SK-N-SH (cell line): ENCODE measurements around the gene SLC44A2. TPM values are rescaled to one million over a fixed set of nuclear protein-coding genes. Genes with fewer than 3 reads are reported as not detected.

Source experiments
- CTCF ChIA-PET: fragments of 300-600, 350-600 bp; formaldehyde crosslinking; extraction: SDS; loops from one replicate; lab custom pipeline; 2021; lab: Yijun Ruan, JAX
- POLR2A ChIA-PET: fragments of 350-600 bp; sonication (Branson Sonifier 250); formaldehyde crosslinking; extraction: SDS; loops from one replicate; lab custom pipeline; 2020; ENCODE audit warnings: antibody characterized with exemption, inconsistent platforms; lab: Yijun Ruan, JAX
- DNase-seq: peaks from one replicate; pipeline ENCODE4 v3.0.0; 2012
- H2AFZ ChIP-seq: fragments of 200-600 bp; sonication (generic); 2 replicates; pipeline ENCODE4 v1.8.1; 2016; ENCODE audit warnings: antibody characterized with exemption, mild to moderate bottlenecking, low read depth
- H3F3A ChIP-seq: fragments of 200-600 bp; sonication (generic); replicated peaks from 2 replicates; pipeline ENCODE3; 2016; ENCODE audit warnings: antibody characterized with exemption, mild to moderate bottlenecking; ENCODE audit not compliant: insufficient read depth
- H3K27ac ChIP-seq, 2 experiments: fragments of 200-500 bp in 1 of 2; fragments of 200-600 bp in 1 of 2; sonication (Bioruptor generic) in 1 of 2; sonication (generic), shearing (Covaris generic) in 1 of 2; 2 replicates each; pipeline versions ENCODE4 v1.5.1 to v1.6.1; 2014 to 2016; ENCODE audit warnings: low read depth in 2 of 2, inconsistent platforms in 1 of 2, low read length in 1 of 2, mild to moderate bottlenecking in 1 of 2, mixed read lengths in 1 of 2
- H3K27me3 ChIP-seq: fragments of 200-600 bp; sonication (generic), shearing (Covaris generic); 2 replicates; pipeline ENCODE4 v1.6.1; 2016; ENCODE audit warnings: mixed run types; ENCODE audit not compliant: insufficient read depth
- H3K36me3 ChIP-seq, 2 experiments: fragments of 200-500 bp in 1 of 2; fragments of 200-600 bp in 1 of 2; sonication (Bioruptor generic) in 1 of 2; sonication (generic) in 1 of 2; replicated peaks in 1 of 2; 2 replicates each; pipeline versions ENCODE3 to v1.5.1; 2014 to 2016; ENCODE audit warnings: low read length in 1 of 2, mild to moderate bottlenecking in 1 of 2; ENCODE audit not compliant: insufficient read depth in 2 of 2, control insufficient read depth in 1 of 2
- H3K4me1 ChIP-seq, 2 experiments: fragments of 200-500 bp in 1 of 2; fragments of 200-600 bp in 1 of 2; sonication (Bioruptor generic) in 1 of 2; sonication (generic), shearing (Covaris generic) in 1 of 2; 2 replicates each; pipeline versions ENCODE4 v1.5.1 to v1.6.1; 2014 to 2016; ENCODE audit warnings: low read depth in 1 of 2, low read length in 1 of 2, mixed run types in 1 of 2; ENCODE audit not compliant: insufficient read depth in 2 of 2, control insufficient read depth in 1 of 2
- H3K4me2 ChIP-seq: fragments of 200-600 bp; sonication (generic), shearing (Covaris generic); 2 replicates; pipeline ENCODE4 v1.6.1; 2017; ENCODE audit warnings: mixed run types
- H3K4me3 ChIP-seq, 2 experiments: fragments of 200-500 bp in 1 of 2; fragments of 200-600 bp in 1 of 2; sonication (Bioruptor generic) in 1 of 2; sonication (generic), shearing (Covaris generic) in 1 of 2; 2 replicates each; pipeline versions ENCODE4 v1.5.1 to v1.8.1; 2014 to 2016; ENCODE audit warnings: low read depth in 2 of 2, inconsistent platforms in 1 of 2, low read length in 1 of 2, mild to moderate bottlenecking in 1 of 2, mixed read lengths in 1 of 2, moderate library complexity in 1 of 2
- H3K79me2 ChIP-seq: fragments of 200-600 bp; sonication (generic); 2 replicates; pipeline ENCODE4 v1.8.1; 2017; ENCODE audit warnings: mild to moderate bottlenecking; ENCODE audit not compliant: insufficient read depth
- H3K9ac ChIP-seq: fragments of 200-600 bp; sonication (generic); 2 replicates; pipeline ENCODE4 v1.6.1; 2017; ENCODE audit warnings: mixed run types
- H3K9me2 ChIP-seq: fragments of 200-600 bp; sonication (generic); 2 replicates; pipeline ENCODE4 v1.6.1; 2017; ENCODE audit warnings: mixed run types
- H3K9me3 ChIP-seq: fragments of 200-600 bp; sonication (generic); 2 replicates; pipeline ENCODE4 v1.6.1; 2017; ENCODE audit warnings: mixed run types, mild to moderate bottlenecking, moderate library complexity
- H4K20me1 ChIP-seq: fragments of 200-600 bp; sonication (generic); 2 replicates; pipeline ENCODE4 v1.6.1; 2017; ENCODE audit warnings: mild to moderate bottlenecking, mixed run types; ENCODE audit not compliant: insufficient read depth
- ELF1 ChIP-seq: IDR thresholded peaks from 2 replicates; pipeline ENCODE4 v1.4.0; 2012
- FOSL2 ChIP-seq: IDR thresholded peaks from 2 replicates; pipeline ENCODE4 v1.4.0; 2012; ENCODE audit warnings: low read depth, mild to moderate bottlenecking, moderate library complexity, borderline replicate concordance
- FOXJ3 ChIP-seq: sonication (generic); formaldehyde crosslinking; IDR thresholded peaks from 2 replicates; pipeline ENCODE4 v1.5.1; 2020; ENCODE audit warnings: mild to moderate bottlenecking, missing genetic modification reagents
- FOXM1 ChIP-seq: IDR thresholded peaks from 2 replicates; pipeline ENCODE4 v1.4.0; 2012; ENCODE audit warnings: low read depth, mild to moderate bottlenecking
- GABPA ChIP-seq: IDR thresholded peaks from 2 replicates; pipeline ENCODE4 v1.4.0; 2012; ENCODE audit warnings: low read depth, mild to moderate bottlenecking
- GATA2 ChIP-seq: sonication (generic); formaldehyde crosslinking; IDR thresholded peaks from 2 replicates; pipeline ENCODE4 v1.5.0; 2020; ENCODE audit warnings: mild to moderate bottlenecking, missing genetic modification reagents
- MAX ChIP-seq: IDR thresholded peaks from 2 replicates; pipeline ENCODE4 v1.4.0; 2012; ENCODE audit warnings: low read depth
- MXI1 ChIP-seq: IDR thresholded peaks from 2 replicates; pipeline ENCODE4 v1.6.1; 2012; ENCODE audit warnings: mild to moderate bottlenecking, low read depth, low read length, improper control_type of control experiment
- NFIC ChIP-seq: IDR thresholded peaks from 2 replicates; pipeline ENCODE4 v1.4.0; 2012; ENCODE audit warnings: borderline replicate concordance
- NRF1 ChIP-seq: IDR thresholded peaks from 2 replicates; pipeline ENCODE4 v1.6.1; 2012; ENCODE audit warnings: low read depth, mild to moderate bottlenecking, low read length
- POLR2AphosphoS5 ChIP-seq: IDR thresholded peaks from 2 replicates; pipeline ENCODE4 v1.6.1; 2012; ENCODE audit warnings: low read depth, low read length
- REST ChIP-seq: IDR thresholded peaks from 2 replicates; pipeline ENCODE4 v1.6.1; 2012; ENCODE audit warnings: mild to moderate bottlenecking, low read depth, low read length, moderate library complexity
- RFX5 ChIP-seq: IDR thresholded peaks from 2 replicates; pipeline ENCODE4 v1.6.1; 2012; ENCODE audit warnings: mild to moderate bottlenecking, improper control_type of control experiment, low read length
- RXRA ChIP-seq: IDR thresholded peaks from 2 replicates; pipeline ENCODE4 v1.4.0; 2012; ENCODE audit warnings: low read depth, mild to moderate bottlenecking, borderline replicate concordance
- SIN3A ChIP-seq: IDR thresholded peaks from 2 replicates; pipeline ENCODE4 v1.6.1; 2012; ENCODE audit warnings: low read depth, mild to moderate bottlenecking, low read length, moderate library complexity, borderline replicate concordance
- TEAD4 ChIP-seq: IDR thresholded peaks from 2 replicates; pipeline ENCODE4 v1.4.0; 2012; ENCODE audit warnings: mild to moderate bottlenecking, borderline replicate concordance; ENCODE audit not compliant: insufficient read depth
- USF1 ChIP-seq: IDR thresholded peaks from 2 replicates; pipeline ENCODE4 v1.4.0; 2012; ENCODE audit warnings: low read depth, borderline replicate concordance
- YY1 ChIP-seq: IDR thresholded peaks from 2 replicates; pipeline ENCODE4 v1.4.0; 2012; ENCODE audit warnings: low read depth, mild to moderate bottlenecking
- ZBTB33 ChIP-seq: IDR thresholded peaks from 2 replicates; pipeline ENCODE4 v1.4.0; 2012; ENCODE audit warnings: low read depth, borderline replicate concordance
- WGBS: methylation state at CpG from one replicate; pipeline ENCODE4 v1.1.6; 2017; ENCODE audit warnings: low lambda C conversion rate; 5-methylcytosine and 5-hydroxymethylcytosine counted together
- polyA plus RNA-seq, 3 experiments: library from polyadenylated mRNA; depleted of rRNA; stranded (reverse); fragments of >200 nt; gene quantifications; 2 replicates each; pipeline ENCODE4 v1.2.3, GENCODE V29; 2012

SLC44A2 gene
- polyA plus RNA-seq, 1 of the 3 experiments (the other 2 are of a cell fraction): 61.4 TPM

GRCh38 chr19:10603084-10603872 is 22.1 kb upstream of the SLC44A2 start:
- Histone ChIP-seq H3K4me3 (peak overlapping the region; percentile 69 to 95), H3K9me2 (no peaks in the 10 kb centered on the region), H3K9me3 (no peaks in the 10 kb centered on the region), H3K27me3 (peaks cover 15% of the 10 kb centered on the region; the same call in 1 of the 2 replicates), H3K9ac (peak overlapping the region; percentile 81), H3K79me2 (peaks cover 37% of the 10 kb centered on the region), H3F3A (no peaks in the 10 kb centered on the region), H3K27ac (peak overlapping the region; percentile 54 to 83; a peak in 3 of 4 replicates), H2AFZ (peak overlapping the region; percentile 99; the same call in 1 of the 2 replicates), H3K4me2 (peak overlapping the region; percentile 95), H3K4me1 (peaks cover 0 to 8% of the 10 kb centered on the region in 2 experiments; a peak in 1 of 4 replicates), H3K36me3 (no peaks in the 10 kb centered on the region), H4K20me1 (no peaks in the 10 kb centered on the region)
- CTCF ChIA-PET: interaction anchor here (1.3 to 8.0 kb wide), 6 partner anchors 14 to 186 kb away, joined by 3 to 51 read pairs (median 10); partner anchors contain the start of gene QTRT1
- DNase-seq: peak; percentile 53
- 62% methylated on average over 9 of the region's 19 CpGs for WGBS
- POLR2A ChIA-PET: interaction anchor here (1.1 to 1.5 kb wide), 2 partner anchors 9 to 41 kb away, joined by 3 to 4 read pairs; no protein-coding TSS in a partner anchor
- TF ChIP-seq ELF1 (no peak), RXRA (no peak), MAX (no peak), RFX5 (no peak), NFIC (no peak), POLR2AphosphoS5 (no peak), YY1 (no peak), REST (no peak), NRF1 (no peak), FOSL2 (no peak)

- H3K4me3 ChIP-seq: peak overlapping the region in 1 of 2 experiments; percentile 95; a peak in 3 of 4 replicates
- peak; percentile 5 for DNase-seq
- POLR2A ChIA-PET: interaction anchor here (1.5 kb wide), 1 partner anchor 40 kb away, joined by 4 read pairs; no protein-coding TSS in a partner anchor
- TF ChIP-seq FOXJ3 (no peak), POLR2AphosphoS5 (no peak), GABPA (no peak), GATA2 (CRISPR knock-in tag) (no peak), RFX5 (no peak), ZBTB33 (no peak), USF1 (no peak), MXI1 (no peak), FOXM1 (no peak), TEAD4 (no peak), NRF1 (no peak), SIN3A (no peak), ELF1 (no peak)
Measured at GRCh38 chr19:10603873-10604459, 21.4 kb upstream of the SLC44A2 start.

More at GRCh38 chr19:10603873-10604459, 21.4 kb upstream of the SLC44A2 start:
- Histone ChIP-seq H2AFZ (no peak overlapping the region), H3K27me3 (peaks cover 15% of the 10 kb centered on the region; the same call in 1 of the 2 replicates), H3K79me2 (peaks cover 37% of the 10 kb centered on the region), H3K9me3 (no peaks in the 10 kb centered on the region), H3F3A (no peaks in the 10 kb centered on the region), H3K4me2 (peak overlapping the region; percentile 95; the same call in 1 of the 2 replicates), H3K36me3 (no peaks in the 10 kb centered on the region), H3K9me2 (no peaks in the 10 kb centered on the region), H3K9ac (no peak overlapping the region), H4K20me1 (no peaks in the 10 kb centered on the region), H3K4me1 (peaks cover 0 to 8% of the 10 kb centered on the region in 2 experiments; a peak in 1 of 4 replicates), H3K27ac (no peak overlapping the region)
- WGBS: 76% methylated on average over 9 of the region's 9 CpGs
- CTCF ChIA-PET: interaction anchor here (0.8 to 8.0 kb wide), 4 partner anchors 23 to 97 kb away, joined by 3 to 51 read pairs (median 16); partner anchors contain the start of gene QTRT1
